PC-3 (cell line): ENCODE results near the gene TELO2.

Experiments
- EZH2phosphoT487 ChIP-seq: fragments of 300-600 bp; sonication (generic); IDR thresholded peaks from 2 replicates; pipeline ENCODE4 v1.6.1; 2018; ENCODE audit warnings: mild to moderate bottlenecking, antibody characterized with exemption, low read length, borderline replicate concordance
- TF ChIP-seq, protein P1 (sequence below): fragments of 300-600 bp; sonication (generic); conservative IDR thresholded peaks from 2 replicates; pipeline ENCODE4 v1.5.1; 2017; ENCODE audit warnings: antibody characterized with exemption, low read depth, mild to moderate bottlenecking, low read length

DNA sequence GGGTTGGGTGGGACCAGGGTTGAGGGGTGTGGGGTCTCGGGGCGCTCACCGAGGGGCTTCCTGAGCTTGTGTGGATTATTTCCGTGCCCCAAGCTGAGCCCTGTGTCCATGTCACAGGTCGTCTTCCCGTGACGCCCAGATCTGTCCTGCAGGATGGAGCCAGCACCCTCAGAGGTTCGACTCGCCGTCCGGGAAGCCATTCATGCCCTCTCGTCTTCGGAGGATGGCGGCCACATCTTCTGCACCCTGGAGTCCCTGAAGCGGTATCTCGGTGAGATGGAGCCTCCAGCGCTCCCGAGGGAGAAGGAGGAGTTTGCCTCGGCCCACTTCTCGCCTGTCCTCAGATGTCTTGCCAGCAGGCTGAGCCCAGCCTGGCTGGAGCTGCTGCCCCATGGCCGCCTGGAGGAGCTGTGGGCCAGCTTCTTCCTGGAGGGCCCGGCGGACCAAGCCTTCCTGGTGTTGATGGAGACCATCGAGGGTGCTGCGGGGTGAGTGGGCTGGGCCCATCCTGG, 1.0 kb downstream of the TELO2 start:
- TF ChIP-seq EZH2phosphoT487: no peak
- TF ChIP-seq, protein P1, sequence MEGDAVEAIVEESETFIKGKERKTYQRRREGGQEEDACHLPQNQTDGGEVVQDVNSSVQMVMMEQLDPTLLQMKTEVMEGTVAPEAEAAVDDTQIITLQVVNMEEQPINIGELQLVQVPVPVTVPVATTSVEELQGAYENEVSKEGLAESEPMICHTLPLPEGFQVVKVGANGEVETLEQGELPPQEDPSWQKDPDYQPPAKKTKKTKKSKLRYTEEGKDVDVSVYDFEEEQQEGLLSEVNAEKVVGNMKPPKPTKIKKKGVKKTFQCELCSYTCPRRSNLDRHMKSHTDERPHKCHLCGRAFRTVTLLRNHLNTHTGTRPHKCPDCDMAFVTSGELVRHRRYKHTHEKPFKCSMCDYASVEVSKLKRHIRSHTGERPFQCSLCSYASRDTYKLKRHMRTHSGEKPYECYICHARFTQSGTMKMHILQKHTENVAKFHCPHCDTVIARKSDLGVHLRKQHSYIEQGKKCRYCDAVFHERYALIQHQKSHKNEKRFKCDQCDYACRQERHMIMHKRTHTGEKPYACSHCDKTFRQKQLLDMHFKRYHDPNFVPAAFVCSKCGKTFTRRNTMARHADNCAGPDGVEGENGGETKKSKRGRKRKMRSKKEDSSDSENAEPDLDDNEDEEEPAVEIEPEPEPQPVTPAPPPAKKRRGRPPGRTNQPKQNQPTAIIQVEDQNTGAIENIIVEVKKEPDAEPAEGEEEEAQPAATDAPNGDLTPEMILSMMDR: peak; percentile 62
